ENCODE data around the gene NUBP2.

- TF ChIP-seq GATA2 (IDR thresholded peaks at IDR 0.05; ENCODE audit: insufficient read depth, insufficient read length, low read depth, low read length): no peak
- TF ChIP-seq POLR2AphosphoS5 (IDR thresholded peaks at IDR 0.05; ENCODE audit: insufficient read depth, low read depth, low read length): no peak
- TF ChIP-seq CTCF (IDR thresholded peaks at IDR 0.05; ENCODE audit: extremely low read depth in 1 of 2, insufficient read depth in 1 of 2, low read depth in 1 of 2, low read length in 2 of 2): no peak
Observed at GRCh38 chr16:1825381-1825863, 42.7 kb downstream of the NUBP2 start.
